A673 (cell line): ENCODE measurements around the gene LCN10.

Experiments used
- CTCF ChIP-seq: fragments of 300-800, 200-600 bp; sonication (generic); conservative IDR thresholded peaks from 2 replicates; pipeline ENCODE4 v1.5.1; 2017; ENCODE audit warnings: low read depth, mild to moderate bottlenecking, antibody characterized with exemption, low read length, moderate library complexity, mixed read lengths
- EZH2 ChIP-seq: fragments of 200-600 bp; sonication (generic); IDR thresholded peaks from 2 replicates; pipeline ENCODE4 v1.6.1; 2017; ENCODE audit warnings: borderline replicate concordance, low read depth, mild to moderate bottlenecking, mixed read lengths, antibody characterized with exemption, low read length; ENCODE audit not compliant: poor library complexity, severe bottlenecking

DNA sequence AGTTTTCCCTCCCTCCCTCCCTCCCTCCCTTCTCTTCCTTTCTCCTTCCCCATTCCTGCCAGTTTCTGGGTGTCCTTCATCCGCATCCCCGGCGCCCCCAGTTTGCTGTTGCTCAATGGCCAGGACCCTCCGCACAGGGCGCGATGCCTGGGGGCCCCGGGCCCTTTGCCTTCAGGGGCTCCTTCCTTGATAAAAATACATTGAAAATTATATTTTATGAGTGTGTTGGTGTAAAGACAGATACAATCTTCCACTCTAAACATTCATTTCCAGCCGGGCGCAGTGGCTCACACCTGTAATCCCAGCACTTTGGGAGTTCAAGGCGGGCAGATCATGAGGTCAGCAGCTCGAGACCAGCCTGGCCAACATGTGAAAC lies 47.9 kb downstream of the LCN10 start:
- TF ChIP-seq CTCF (no peak), EZH2 (no peak)
